ENCODE measurements around the gene FOXD4.
"Not testable (repeated sequence)": the region's sequence is repeated elsewhere in the genome, so short reads cannot be mapped to it uniquely, and the experiment has no call there.

DNA sequence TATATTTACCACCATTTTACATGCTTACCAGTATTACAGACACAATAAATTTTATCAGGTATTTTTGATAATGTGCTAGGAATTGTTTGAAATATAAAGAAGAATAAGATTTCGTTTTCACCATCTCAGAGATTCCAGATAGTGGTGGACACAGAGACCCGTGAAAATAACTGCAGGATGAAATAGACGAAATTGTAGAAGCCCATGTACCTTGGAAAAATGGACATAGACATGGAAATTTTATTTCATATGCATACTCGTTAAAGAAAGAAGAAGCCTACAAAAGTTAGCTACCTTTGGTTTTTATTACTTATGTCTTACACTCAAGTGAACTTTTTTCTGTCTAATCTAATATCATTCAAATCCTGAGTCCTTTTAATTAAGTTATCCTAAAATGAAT is 7.5 kb downstream of the FOXD4 start:
- TF ChIP-seq POLR2A, EP300, POLR2AphosphoS5 (IDR thresholded peaks at IDR 0.05): not testable (repeated sequence)
- TF ChIP-seq, protein P1, sequence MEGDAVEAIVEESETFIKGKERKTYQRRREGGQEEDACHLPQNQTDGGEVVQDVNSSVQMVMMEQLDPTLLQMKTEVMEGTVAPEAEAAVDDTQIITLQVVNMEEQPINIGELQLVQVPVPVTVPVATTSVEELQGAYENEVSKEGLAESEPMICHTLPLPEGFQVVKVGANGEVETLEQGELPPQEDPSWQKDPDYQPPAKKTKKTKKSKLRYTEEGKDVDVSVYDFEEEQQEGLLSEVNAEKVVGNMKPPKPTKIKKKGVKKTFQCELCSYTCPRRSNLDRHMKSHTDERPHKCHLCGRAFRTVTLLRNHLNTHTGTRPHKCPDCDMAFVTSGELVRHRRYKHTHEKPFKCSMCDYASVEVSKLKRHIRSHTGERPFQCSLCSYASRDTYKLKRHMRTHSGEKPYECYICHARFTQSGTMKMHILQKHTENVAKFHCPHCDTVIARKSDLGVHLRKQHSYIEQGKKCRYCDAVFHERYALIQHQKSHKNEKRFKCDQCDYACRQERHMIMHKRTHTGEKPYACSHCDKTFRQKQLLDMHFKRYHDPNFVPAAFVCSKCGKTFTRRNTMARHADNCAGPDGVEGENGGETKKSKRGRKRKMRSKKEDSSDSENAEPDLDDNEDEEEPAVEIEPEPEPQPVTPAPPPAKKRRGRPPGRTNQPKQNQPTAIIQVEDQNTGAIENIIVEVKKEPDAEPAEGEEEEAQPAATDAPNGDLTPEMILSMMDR (IDR thresholded peaks at IDR 0.05) = not testable (repeated sequence)

All from gastroesophageal sphincter (tissue), 3 donors.